ENCODE measurements around the gene LETM1. TPM values are rescaled to one million over a fixed set of nuclear protein-coding genes. Genes with fewer than 3 reads are reported as not detected.

LETM1 gene
- total and polyA plus RNA-seq, 2 experiments from 2014 or later = 23.3 to 68.9 TPM

DNA sequence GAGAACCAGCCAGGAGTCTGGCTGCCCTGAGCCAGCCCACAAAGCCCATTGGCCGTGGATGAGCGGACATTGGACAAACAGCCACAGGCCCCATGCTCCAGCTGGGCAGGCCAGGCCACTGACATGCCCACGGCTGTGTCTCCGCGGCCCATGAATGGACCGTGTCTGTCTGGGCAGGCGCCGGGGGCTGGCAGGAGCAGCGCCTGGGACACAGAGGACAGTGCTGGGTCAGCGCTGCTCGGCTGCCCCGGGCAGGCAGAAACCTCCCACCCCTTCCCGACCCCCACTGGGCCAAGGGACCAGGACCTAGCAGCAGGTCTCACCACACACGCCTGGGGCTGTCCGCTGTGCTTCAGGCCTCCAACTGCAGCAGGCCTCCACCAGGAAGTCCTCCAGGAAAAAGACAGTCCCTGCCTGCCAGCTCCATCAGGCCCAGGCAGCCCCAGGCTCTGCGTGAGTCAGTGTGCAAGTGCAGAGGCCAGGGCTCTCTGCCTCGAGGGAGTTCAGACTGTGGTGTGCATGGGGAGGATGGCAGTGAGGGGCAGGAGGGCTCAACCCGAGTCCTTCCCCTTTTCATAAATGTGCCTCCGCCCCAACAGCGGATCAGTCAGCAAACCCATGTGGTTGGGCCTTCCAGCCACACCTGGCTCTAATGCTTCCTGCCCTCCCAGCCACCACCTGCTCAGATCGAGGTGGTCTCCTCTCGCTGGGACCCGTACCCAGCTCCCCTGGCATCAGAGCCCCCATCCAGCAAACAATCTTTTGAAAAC lies 80.0 kb downstream of the LETM1 start:
- no peaks in the 10 kb centered on the region for H3K79me2 ChIP-seq (replicated peaks; ENCODE audit: insufficient read depth)
- no peak overlapping the region for H2AFZ ChIP-seq
- peaks cover 21% of the 10 kb centered on the region; the same call in 2 of the 3 replicates for H3K4me1 Mint-ChIP-seq
- no peaks in the 10 kb centered on the region for H3K27me3 ChIP-seq (ENCODE audit: insufficient read depth)
- no peak for ATAC-seq
- no peaks in the 10 kb centered on the region for H3K9me2 ChIP-seq (ENCODE audit: insufficient read depth)
- no peak overlapping the region for H3K4me3 ChIP-seq
- no peaks in the 10 kb centered on the region for H3K36me3 Mint-ChIP-seq (ENCODE audit: low read depth)
- H3K27ac Mint-ChIP-seq = no peak overlapping the region
- no peaks in the 10 kb centered on the region for H3K9me3 Mint-ChIP-seq
- no peak overlapping the region for H3K27ac ChIP-seq (ENCODE audit: low read depth)
- H3F3A ChIP-seq (replicated peaks; ENCODE audit: low read depth) = 0 out of 2 replicates have a peak, but pooled peaks cover 3% of the 10 kb centered on the region
- H3K4me1 ChIP-seq (ENCODE audit: insufficient read depth) = peaks cover 19% of the 10 kb centered on the region
- H4K20me1 ChIP-seq (replicated peaks; ENCODE audit: insufficient read depth) = no peaks in the 10 kb centered on the region
- no peak overlapping the region for H3K4me2 ChIP-seq
- peaks cover 4% of the 10 kb centered on the region for H3K27me3 Mint-ChIP-seq (ENCODE audit: insufficient read depth, low read depth, poor library complexity)
- DNase-seq (ENCODE audit: low spot score) = no peak
- no peak overlapping the region for H3K4me3 Mint-ChIP-seq
- no peaks in the 10 kb centered on the region for H3K36me3 ChIP-seq (ENCODE audit: insufficient read depth)
- TF ChIP-seq, protein P1, sequence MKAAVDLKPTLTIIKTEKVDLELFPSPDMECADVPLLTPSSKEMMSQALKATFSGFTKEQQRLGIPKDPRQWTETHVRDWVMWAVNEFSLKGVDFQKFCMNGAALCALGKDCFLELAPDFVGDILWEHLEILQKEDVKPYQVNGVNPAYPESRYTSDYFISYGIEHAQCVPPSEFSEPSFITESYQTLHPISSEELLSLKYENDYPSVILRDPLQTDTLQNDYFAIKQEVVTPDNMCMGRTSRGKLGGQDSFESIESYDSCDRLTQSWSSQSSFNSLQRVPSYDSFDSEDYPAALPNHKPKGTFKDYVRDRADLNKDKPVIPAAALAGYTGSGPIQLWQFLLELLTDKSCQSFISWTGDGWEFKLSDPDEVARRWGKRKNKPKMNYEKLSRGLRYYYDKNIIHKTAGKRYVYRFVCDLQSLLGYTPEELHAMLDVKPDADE (IDR thresholded peaks at IDR 0.05) = no peak
- TF ChIP-seq, protein P2, sequence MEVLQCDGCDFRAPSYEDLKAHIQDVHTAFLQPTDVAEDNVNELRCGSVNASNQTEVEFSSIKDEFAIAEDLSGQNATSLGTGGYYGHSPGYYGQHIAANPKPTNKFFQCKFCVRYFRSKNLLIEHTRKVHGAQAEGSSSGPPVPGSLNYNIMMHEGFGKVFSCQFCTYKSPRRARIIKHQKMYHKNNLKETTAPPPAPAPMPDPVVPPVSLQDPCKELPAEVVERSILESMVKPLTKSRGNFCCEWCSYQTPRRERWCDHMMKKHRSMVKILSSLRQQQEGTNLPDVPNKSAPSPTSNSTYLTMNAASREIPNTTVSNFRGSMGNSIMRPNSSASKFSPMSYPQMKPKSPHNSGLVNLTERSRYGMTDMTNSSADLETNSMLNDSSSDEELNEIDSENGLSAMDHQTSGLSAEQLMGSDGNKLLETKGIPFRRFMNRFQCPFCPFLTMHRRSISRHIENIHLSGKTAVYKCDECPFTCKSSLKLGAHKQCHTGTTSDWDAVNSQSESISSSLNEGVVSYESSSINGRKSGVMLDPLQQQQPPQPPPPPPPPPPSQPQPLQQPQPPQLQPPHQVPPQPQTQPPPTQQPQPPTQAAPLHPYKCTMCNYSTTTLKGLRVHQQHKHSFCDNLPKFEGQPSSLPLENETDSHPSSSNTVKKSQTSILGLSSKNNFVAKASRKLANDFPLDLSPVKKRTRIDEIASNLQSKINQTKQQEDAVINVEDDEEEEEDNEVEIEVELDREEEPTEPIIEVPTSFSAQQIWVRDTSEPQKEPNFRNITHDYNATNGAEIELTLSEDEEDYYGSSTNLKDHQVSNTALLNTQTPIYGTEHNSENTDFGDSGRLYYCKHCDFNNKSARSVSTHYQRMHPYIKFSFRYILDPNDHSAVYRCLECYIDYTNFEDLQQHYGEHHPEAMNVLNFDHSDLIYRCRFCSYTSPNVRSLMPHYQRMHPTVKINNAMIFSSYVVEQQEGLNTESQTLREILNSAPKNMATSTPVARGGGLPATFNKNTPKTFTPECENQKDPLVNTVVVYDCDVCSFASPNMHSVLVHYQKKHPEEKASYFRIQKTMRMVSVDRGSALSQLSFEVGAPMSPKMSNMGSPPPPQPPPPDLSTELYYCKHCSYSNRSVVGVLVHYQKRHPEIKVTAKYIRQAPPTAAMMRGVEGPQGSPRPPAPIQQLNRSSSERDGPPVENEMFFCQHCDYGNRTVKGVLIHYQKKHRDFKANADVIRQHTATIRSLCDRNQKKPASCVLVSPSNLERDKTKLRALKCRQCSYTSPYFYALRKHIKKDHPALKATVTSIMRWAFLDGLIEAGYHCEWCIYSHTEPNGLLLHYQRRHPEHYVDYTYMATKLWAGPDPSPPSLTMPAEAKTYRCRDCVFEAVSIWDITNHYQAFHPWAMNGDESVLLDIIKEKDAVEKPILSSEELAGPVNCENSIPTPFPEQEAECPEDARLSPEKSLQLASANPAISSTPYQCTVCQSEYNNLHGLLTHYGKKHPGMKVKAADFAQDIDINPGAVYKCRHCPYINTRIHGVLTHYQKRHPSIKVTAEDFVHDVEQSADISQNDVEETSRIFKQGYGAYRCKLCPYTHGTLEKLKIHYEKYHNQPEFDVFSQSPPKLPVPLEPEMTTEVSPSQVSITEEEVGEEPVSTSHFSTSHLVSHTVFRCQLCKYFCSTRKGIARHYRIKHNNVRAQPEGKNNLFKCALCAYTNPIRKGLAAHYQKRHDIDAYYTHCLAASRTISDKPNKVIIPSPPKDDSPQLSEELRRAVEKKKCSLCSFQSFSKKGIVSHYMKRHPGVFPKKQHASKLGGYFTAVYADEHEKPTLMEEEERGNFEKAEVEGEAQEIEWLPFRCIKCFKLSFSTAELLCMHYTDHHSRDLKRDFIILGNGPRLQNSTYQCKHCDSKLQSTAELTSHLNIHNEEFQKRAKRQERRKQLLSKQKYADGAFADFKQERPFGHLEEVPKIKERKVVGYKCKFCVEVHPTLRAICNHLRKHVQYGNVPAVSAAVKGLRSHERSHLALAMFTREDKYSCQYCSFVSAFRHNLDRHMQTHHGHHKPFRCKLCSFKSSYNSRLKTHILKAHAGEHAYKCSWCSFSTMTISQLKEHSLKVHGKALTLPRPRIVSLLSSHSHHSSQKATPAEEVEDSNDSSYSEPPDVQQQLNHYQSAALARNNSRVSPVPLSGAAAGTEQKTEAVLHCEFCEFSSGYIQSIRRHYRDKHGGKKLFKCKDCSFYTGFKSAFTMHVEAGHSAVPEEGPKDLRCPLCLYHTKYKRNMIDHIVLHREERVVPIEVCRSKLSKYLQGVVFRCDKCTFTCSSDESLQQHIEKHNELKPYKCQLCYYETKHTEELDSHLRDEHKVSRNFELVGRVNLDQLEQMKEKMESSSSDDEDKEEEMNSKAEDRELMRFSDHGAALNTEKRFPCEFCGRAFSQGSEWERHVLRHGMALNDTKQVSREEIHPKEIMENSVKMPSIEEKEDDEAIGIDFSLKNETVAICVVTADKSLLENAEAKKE (CRISPR knock-in tag; IDR thresholded peaks at IDR 0.05) = no peak
- no peak for TF ChIP-seq POLR2AphosphoS5 (IDR thresholded peaks at IDR 0.05; ENCODE audit: low read depth)
- TF ChIP-seq NANOG (IDR thresholded peaks at IDR 0.05; ENCODE audit: borderline replicate concordance) = no peak
- no peak for TF ChIP-seq EZH2phosphoT487 (IDR thresholded peaks at IDR 0.05; ENCODE audit: unreplicated experiment)
- TF ChIP-seq CREB1 (CRISPR knock-in tag; IDR thresholded peaks at IDR 0.05; ENCODE audit: low read depth) = no peak
- TF ChIP-seq STAT1 (IDR thresholded peaks at IDR 0.05; ENCODE audit: unreplicated experiment) = no peak
- TF ChIP-seq, protein P3, sequence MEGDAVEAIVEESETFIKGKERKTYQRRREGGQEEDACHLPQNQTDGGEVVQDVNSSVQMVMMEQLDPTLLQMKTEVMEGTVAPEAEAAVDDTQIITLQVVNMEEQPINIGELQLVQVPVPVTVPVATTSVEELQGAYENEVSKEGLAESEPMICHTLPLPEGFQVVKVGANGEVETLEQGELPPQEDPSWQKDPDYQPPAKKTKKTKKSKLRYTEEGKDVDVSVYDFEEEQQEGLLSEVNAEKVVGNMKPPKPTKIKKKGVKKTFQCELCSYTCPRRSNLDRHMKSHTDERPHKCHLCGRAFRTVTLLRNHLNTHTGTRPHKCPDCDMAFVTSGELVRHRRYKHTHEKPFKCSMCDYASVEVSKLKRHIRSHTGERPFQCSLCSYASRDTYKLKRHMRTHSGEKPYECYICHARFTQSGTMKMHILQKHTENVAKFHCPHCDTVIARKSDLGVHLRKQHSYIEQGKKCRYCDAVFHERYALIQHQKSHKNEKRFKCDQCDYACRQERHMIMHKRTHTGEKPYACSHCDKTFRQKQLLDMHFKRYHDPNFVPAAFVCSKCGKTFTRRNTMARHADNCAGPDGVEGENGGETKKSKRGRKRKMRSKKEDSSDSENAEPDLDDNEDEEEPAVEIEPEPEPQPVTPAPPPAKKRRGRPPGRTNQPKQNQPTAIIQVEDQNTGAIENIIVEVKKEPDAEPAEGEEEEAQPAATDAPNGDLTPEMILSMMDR (conservative IDR thresholded peaks at IDR 0.05; ENCODE audit: low read depth in 2 of 2) = no peak
- TF ChIP-seq ZNF331 (CRISPR knock-in tag; IDR thresholded peaks at IDR 0.05; ENCODE audit: low read depth) = no peak
- TF ChIP-seq ZNF114 (CRISPR knock-in tag; IDR thresholded peaks at IDR 0.05) = no peak
- TF ChIP-seq JUNB (IDR thresholded peaks at IDR 0.05; ENCODE audit: unreplicated experiment) = no peak
- TF ChIP-seq, protein P4, sequence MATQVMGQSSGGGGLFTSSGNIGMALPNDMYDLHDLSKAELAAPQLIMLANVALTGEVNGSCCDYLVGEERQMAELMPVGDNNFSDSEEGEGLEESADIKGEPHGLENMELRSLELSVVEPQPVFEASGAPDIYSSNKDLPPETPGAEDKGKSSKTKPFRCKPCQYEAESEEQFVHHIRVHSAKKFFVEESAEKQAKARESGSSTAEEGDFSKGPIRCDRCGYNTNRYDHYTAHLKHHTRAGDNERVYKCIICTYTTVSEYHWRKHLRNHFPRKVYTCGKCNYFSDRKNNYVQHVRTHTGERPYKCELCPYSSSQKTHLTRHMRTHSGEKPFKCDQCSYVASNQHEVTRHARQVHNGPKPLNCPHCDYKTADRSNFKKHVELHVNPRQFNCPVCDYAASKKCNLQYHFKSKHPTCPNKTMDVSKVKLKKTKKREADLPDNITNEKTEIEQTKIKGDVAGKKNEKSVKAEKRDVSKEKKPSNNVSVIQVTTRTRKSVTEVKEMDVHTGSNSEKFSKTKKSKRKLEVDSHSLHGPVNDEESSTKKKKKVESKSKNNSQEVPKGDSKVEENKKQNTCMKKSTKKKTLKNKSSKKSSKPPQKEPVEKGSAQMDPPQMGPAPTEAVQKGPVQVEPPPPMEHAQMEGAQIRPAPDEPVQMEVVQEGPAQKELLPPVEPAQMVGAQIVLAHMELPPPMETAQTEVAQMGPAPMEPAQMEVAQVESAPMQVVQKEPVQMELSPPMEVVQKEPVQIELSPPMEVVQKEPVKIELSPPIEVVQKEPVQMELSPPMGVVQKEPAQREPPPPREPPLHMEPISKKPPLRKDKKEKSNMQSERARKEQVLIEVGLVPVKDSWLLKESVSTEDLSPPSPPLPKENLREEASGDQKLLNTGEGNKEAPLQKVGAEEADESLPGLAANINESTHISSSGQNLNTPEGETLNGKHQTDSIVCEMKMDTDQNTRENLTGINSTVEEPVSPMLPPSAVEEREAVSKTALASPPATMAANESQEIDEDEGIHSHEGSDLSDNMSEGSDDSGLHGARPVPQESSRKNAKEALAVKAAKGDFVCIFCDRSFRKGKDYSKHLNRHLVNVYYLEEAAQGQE (IDR thresholded peaks at IDR 0.05; ENCODE audit: unreplicated experiment) = no peak
- TF ChIP-seq EZH2 (IDR thresholded peaks at IDR 0.05; ENCODE audit: low read depth, unreplicated experiment) = no peak

Data from GM23338 (cell line).